GM12873 (cell line): ENCODE results near the gene MISP3.

Source experiments
- CTCF ChIP-seq: IDR thresholded peaks from 2 replicates; pipeline ENCODE4 v1.5.1; 2012; ENCODE audit warnings: low read depth, mild to moderate bottlenecking, moderate library complexity, low read length, control low read depth; ENCODE audit not compliant: insufficient read depth; ENCODE audit errors: missing control alignments

The MISP3 gene

GRCh38 chr19:14061751-14062557, 10.6 kb upstream of the MISP3 start, which contains the start of gene PALM3:
TSS of gene PALM3 (minus strand) at chr19:14062076. CDS start at chr19:14061980, 96 bp downstream.
- no peak for TF ChIP-seq CTCF

- no peak for TF ChIP-seq CTCF
Observed at GRCh38 chr19:14062558-14062855, 10.1 kb upstream of the MISP3 start.

- TF ChIP-seq CTCF = no peak
Observed at GRCh38 chr19:14063105-14063504, 9.5 kb upstream of the MISP3 start.

GRCh38 chr19:14066134-14066533, 6.5 kb upstream of the MISP3 start:
- no peak for TF ChIP-seq CTCF

GRCh38 chr19:14070268-14071050, 2.1 kb upstream of the MISP3 start:
- no peak for TF ChIP-seq CTCF

- TF ChIP-seq CTCF = peak; percentile 62
Observed at GRCh38 chr19:14073261-14073924, 807 bp downstream of the MISP3 start.
